Limb (tissue), 2 donors: ENCODE data around the gene KPNB1.

Experiments
- DNase-seq, 2 donors: peaks; one replicate each; pipeline ENCODE4 v3.0.0-alpha.2; 2016; ENCODE audit errors: extremely low spot score in 2 of 2

The KPNB1 gene

GRCh38 chr17:47636273-47637030 is 13.3 kb upstream of the KPNB1 start:
- DNase-seq: no peak

- DNase-seq: no peak
Observed at GRCh38 chr17:47638903-47639302, 10.8 kb upstream of the KPNB1 start.

GRCh38 chr17:47640076-47640475 is 9.6 kb upstream of the KPNB1 start:
- no peak for DNase-seq

GRCh38 chr17:47641202-47641601 is 8.5 kb upstream of the KPNB1 start:
- no peak for DNase-seq

- DNase-seq: no peak
Observed at GRCh38 chr17:47643116-47643515, 6.6 kb upstream of the KPNB1 start.

GRCh38 chr17:47644324-47644723 is 5.4 kb upstream of the KPNB1 start:
- DNase-seq: no peak

- DNase-seq: no peak
Observed at GRCh38 chr17:47649972-47650524, 329 bp downstream of the KPNB1 start.

- peak; percentile 96 for DNase-seq
Observed at GRCh38 chr17:47650525-47651522, 1.1 kb downstream of the KPNB1 start.

GRCh38 chr17:47651704-47652103 is 2.0 kb downstream of the KPNB1 start:
- no peak for DNase-seq

- DNase-seq: no peak
Observed at GRCh38 chr17:47652570-47652969, 2.9 kb downstream of the KPNB1 start.

- DNase-seq: no peak
Observed at GRCh38 chr17:47653442-47653841, 3.7 kb downstream of the KPNB1 start.

GRCh38 chr17:47654991-47655390 is 5.3 kb downstream of the KPNB1 start:
- no peak for DNase-seq

GRCh38 chr17:47660064-47660492 is 10.4 kb downstream of the KPNB1 start:
- no peak for DNase-seq

GRCh38 chr17:47663912-47664623 is 14.3 kb downstream of the KPNB1 start:
- peak; percentile 53 to 71 for DNase-seq

GRCh38 chr17:47664624-47664941 is 14.9 kb downstream of the KPNB1 start:
- DNase-seq: no peak

GRCh38 chr17:47665655-47666054 is 15.9 kb downstream of the KPNB1 start:
- no peak for DNase-seq

- DNase-seq: no peak
Observed at GRCh38 chr17:47669081-47669480, 19.4 kb downstream of the KPNB1 start.

GRCh38 chr17:47670064-47670463 is 20.3 kb downstream of the KPNB1 start:
- no peak for DNase-seq

GRCh38 chr17:47674499-47674898 is 24.8 kb downstream of the KPNB1 start:
- DNase-seq: no peak

GRCh38 chr17:47675380-47676198 is 25.9 kb downstream of the KPNB1 start:
- DNase-seq: no peak

- no peak for DNase-seq
Observed at GRCh38 chr17:47676199-47676472, 26.4 kb downstream of the KPNB1 start.
